ENCODE data around the gene KRTAP7-1.

DNA sequence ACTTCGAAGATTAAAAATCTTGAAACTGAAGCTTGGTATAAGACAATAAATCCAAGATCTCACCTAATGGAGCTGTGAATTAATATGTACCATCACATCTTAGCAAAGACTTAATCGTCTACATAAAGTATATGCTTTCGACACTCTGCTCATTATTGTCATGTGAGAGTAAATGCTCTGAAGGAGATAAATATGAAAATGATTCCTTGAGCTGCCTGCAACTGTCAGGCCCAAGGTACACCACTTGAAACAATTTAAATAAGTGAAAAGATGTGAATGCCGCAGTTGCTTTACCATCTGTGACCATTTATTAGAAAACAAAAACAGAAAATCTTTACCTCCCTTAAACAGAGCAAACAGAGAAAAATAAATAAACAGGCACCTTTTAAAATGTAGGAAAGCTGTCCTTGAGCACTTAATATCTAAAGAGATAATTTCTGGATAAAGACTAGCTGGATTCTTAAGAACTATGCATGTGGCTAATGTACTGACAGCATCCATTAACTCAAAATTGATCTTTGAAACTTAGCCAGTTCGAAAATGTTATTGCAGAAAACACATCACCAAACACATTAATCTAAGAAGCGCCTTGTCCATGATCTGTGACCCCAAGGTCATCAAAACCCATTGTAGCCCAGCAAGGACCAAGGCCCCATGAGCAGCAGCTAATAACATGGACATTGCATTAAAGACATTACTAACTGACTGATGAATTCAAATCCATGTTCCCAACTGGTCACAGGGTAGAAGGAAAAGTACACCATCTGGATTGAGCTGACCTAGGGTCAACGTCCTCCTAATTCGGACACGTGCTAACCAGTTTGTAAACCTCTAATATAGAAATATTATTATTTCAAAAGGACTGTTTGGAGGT lies 18.3 kb upstream of the KRTAP7-1 start:
- TF ChIP-seq, protein P1, sequence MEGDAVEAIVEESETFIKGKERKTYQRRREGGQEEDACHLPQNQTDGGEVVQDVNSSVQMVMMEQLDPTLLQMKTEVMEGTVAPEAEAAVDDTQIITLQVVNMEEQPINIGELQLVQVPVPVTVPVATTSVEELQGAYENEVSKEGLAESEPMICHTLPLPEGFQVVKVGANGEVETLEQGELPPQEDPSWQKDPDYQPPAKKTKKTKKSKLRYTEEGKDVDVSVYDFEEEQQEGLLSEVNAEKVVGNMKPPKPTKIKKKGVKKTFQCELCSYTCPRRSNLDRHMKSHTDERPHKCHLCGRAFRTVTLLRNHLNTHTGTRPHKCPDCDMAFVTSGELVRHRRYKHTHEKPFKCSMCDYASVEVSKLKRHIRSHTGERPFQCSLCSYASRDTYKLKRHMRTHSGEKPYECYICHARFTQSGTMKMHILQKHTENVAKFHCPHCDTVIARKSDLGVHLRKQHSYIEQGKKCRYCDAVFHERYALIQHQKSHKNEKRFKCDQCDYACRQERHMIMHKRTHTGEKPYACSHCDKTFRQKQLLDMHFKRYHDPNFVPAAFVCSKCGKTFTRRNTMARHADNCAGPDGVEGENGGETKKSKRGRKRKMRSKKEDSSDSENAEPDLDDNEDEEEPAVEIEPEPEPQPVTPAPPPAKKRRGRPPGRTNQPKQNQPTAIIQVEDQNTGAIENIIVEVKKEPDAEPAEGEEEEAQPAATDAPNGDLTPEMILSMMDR (IDR thresholded peaks at IDR 0.05) = no peak
- TF ChIP-seq POLR2A (IDR thresholded peaks at IDR 0.05) = no peak
